Smooth muscle cell of the coronary artery (primary cell): ENCODE results near the gene CTDSPL. TPM values are rescaled to one million over a fixed set of nuclear protein-coding genes. Genes with fewer than 3 reads are reported as not detected.

ENCODE experiments used
- total RNA-seq: library from RNA; depleted of rRNA; stranded (reverse); fragments of >200 nt; gene quantifications from 2 replicates; pipeline ENCODE4 v1.2.3, GENCODE V29; 2014; ENCODE audit warnings: low replicate concordance

CTDSPL gene
- 29.3 and 30.2 TPM in 2 replicates for total RNA-seq

DNA sequence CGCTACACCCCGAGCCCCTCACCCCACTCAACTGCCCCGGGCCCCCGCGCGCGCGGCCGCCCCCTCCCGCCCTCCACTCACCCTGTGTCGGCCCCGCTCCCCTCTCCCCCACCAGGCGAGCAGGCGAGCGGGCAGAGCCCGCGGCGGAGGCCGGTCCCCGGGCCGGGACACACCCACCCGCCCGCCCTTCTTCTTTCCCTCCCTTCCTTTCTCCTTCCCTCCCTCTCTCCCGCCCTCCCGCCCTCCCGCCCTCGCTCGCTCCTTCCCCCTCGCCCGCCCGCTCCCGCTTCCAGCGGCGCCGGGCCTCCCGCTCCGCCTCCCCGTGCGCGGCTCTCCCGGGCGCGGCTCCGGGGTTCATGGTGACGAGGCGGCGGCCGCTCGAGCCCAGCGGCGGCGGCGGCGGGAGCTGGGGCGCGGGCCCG is at the start of gene CTDSPL:
TSS of gene CTDSPL (plus strand) at position 261 of the 422 bp plus-strand sequence. CDS start 320 bp downstream, outside the sequence.

GRCh38 chr3:37990527-37990926 is 128.8 kb downstream of the CTDSPL start, which contains the start of gene VILL:
VILL (plus strand) TSS chr3:37990786; CDS start chr3:37993673, 2,887 bp downstream.

GRCh38 chr3:38029400-38030125 is 167.9 kb downstream of the CTDSPL start, which contains the start of gene PLCD1:
PLCD1 (minus strand) TSS chr3:38029642; CDS start chr3:38029539, 103 bp downstream.

Other genes with a start within 250 kb of the CTDSPL start
- 5.6 and 8.9 TPM in 2 replicates for gene VILL, start 128.9 kb downstream of the CTDSPL start, total RNA-seq
- 38.8 and 39.2 TPM in 2 replicates for gene PLCD1, start 167.8 kb downstream of the CTDSPL start, total RNA-seq
- gene DLEC1, start 177.3 kb downstream of the CTDSPL start, total RNA-seq = under 0.01 TPM in 2 replicates